C4-2B (cell line): ENCODE results near the gene CNTN5.

Experiments
- ZFX ChIP-seq: fragments of 450-650 bp; IDR thresholded peaks from 2 replicates; pipeline ENCODE4 v1.6.1; 2017
- TF ChIP-seq, protein P1 (sequence below): fragments of 450-650 bp; conservative IDR thresholded peaks from 2 replicates; pipeline ENCODE4 v1.5.1; 2017; ENCODE audit warnings: mild to moderate bottlenecking

DNA sequence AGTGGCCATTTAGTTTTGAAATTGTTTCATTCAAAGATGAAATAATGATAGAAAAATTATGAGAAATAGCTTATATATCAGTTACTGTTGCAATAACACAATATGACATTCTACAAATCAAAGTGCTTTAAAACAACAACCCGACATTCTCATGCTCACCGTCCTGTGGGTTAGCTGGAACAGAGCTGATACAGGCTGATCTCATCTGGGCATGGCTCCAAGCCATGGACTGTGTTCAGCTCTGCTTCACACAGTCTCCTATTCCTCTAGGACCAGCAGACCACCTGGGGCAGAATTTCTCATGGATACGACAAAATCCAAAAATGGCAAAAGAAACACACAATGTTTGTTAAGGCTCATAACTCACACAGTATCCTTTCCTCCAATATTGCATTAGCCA lies 178.6 kb downstream of the CNTN5 start:
- TF ChIP-seq, protein P1, sequence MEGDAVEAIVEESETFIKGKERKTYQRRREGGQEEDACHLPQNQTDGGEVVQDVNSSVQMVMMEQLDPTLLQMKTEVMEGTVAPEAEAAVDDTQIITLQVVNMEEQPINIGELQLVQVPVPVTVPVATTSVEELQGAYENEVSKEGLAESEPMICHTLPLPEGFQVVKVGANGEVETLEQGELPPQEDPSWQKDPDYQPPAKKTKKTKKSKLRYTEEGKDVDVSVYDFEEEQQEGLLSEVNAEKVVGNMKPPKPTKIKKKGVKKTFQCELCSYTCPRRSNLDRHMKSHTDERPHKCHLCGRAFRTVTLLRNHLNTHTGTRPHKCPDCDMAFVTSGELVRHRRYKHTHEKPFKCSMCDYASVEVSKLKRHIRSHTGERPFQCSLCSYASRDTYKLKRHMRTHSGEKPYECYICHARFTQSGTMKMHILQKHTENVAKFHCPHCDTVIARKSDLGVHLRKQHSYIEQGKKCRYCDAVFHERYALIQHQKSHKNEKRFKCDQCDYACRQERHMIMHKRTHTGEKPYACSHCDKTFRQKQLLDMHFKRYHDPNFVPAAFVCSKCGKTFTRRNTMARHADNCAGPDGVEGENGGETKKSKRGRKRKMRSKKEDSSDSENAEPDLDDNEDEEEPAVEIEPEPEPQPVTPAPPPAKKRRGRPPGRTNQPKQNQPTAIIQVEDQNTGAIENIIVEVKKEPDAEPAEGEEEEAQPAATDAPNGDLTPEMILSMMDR, result no peak
- no peak for TF ChIP-seq ZFX
